ENCODE results near the gene GSDME.

The GSDME gene

DNA sequence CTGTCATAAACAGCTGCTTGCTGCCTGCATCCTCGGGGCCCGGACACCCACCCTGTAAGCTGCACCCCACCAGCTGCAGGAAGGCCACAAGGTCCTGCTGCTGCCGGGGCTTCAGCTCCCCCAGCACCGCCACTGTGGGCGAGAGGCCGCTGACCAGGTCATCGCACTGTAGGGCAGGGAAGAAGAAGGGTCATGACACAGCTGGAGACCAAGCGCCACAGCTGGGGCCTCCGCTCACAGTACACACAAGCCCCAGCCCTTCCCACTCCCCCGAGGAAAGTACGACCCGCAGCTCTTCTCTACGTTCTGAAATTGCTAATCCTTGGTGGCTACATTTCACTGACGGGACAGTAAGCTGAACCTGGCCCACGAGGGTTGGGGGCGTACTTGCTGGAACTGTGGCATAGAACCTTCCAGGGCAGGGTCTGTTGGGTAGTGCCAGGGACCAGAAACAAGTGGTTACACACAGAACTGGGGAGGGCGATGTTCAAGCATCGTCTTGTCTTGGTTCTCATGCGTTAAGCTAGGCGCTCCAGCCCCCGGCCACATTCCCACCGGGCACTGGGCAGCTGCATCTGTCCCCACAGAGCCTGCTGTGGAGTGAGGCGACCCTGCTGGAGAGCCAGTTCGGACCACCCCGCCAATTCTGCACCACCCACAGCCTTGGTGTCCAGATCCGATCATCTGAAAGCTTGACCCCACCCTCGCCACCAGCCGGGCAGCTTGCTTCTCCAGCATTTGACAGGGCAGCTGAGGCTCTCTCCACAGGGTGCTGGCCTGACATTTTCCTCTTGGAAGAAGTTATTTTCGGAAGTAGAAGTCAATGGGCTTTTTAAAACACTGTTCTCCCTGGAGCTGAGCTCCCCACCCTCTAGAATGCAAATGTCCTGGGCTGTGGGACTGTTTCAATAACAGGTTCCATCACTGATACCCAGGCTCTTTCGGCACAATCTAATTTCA is 50.8 kb downstream of the GSDME start:
- H3K4me3 ChIP-seq (replicated peaks; ENCODE audit: low read depth, low read length): no peak overlapping the region
- no peak for DNase-seq (ENCODE audit: low read depth)
- TF ChIP-seq, protein P1, sequence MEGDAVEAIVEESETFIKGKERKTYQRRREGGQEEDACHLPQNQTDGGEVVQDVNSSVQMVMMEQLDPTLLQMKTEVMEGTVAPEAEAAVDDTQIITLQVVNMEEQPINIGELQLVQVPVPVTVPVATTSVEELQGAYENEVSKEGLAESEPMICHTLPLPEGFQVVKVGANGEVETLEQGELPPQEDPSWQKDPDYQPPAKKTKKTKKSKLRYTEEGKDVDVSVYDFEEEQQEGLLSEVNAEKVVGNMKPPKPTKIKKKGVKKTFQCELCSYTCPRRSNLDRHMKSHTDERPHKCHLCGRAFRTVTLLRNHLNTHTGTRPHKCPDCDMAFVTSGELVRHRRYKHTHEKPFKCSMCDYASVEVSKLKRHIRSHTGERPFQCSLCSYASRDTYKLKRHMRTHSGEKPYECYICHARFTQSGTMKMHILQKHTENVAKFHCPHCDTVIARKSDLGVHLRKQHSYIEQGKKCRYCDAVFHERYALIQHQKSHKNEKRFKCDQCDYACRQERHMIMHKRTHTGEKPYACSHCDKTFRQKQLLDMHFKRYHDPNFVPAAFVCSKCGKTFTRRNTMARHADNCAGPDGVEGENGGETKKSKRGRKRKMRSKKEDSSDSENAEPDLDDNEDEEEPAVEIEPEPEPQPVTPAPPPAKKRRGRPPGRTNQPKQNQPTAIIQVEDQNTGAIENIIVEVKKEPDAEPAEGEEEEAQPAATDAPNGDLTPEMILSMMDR (IDR thresholded peaks at IDR 0.05; ENCODE audit: low read length, missing control alignments): no peak

DNA sequence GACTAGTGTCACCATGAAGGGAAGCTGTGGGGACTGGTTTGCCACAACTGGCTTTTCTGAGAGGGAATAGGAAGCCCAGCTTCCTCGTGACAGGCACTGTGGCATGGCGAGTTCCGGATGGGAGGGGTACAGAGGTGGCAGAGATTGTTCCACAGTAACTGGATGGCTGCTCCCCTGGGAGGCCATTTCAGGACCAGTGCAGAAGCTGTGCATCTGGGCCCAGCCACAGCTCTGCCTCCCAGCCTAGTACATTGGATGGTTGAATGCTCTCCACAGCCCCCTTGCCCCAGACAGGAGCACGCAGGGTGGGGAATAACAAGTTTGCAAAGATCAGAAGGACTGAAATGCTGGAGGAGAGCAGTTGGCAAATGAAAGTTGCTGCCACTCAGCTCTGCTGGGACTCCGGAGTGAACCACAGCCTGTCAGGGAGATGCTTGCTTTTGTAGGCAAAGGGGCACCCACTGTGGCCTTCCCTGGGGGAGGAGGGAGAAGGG is 51.8 kb downstream of the GSDME start:
- no peak overlapping the region for H3K4me3 ChIP-seq (replicated peaks; ENCODE audit: low read depth, low read length)
- TF ChIP-seq, protein P1 (IDR thresholded peaks at IDR 0.05; ENCODE audit: low read length, missing control alignments): no peak
- no peak for DNase-seq (ENCODE audit: low read depth)

DNA sequence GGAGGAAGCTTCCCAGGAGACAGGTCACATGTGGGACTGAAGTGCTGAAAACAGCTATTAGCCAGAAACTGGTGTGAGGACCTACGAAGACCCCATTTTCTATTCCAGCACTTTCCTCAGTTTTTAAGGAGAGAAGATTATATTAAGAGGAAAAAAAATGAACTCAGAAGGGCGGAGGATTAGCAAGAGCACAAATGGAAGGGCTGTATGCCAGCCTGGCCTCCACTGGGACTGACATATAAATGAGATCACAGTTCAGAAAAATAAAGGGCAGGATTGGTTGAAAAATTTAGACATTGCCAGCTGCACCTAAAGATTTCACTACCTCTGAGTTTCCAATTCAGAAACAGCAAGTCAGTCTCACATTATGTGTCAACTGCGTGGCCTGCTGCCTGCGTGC is 53.0 kb downstream of the GSDME start:
- TF ChIP-seq, protein P1 (IDR thresholded peaks at IDR 0.05; ENCODE audit: low read length, missing control alignments): no peak
- H3K4me3 ChIP-seq (replicated peaks; ENCODE audit: low read depth, low read length): no peak overlapping the region
- no peak for DNase-seq (ENCODE audit: low read depth)

DNA sequence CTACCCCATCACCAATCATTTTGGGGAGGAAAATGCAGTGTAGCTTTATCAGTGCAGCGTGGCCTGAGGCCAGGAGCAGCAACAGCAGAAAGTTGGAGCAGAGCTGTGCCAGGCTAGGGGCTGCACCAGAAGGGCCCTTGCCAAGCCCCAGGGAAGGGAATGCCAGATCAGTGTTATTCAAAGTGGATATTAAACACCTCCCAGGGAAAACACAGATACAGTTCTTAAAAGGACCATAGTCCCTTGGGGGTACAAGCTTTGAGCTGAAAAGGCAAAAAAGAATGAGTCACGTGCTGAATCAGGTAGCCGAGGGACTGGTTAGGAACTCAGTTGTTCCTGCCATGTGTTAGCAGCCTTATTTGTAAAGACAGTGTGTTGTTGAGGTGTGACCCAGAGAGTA is 54.0 kb downstream of the GSDME start:
- TF ChIP-seq, protein P1 (IDR thresholded peaks at IDR 0.05; ENCODE audit: low read length, missing control alignments): no peak
- H3K4me3 ChIP-seq (replicated peaks; ENCODE audit: low read depth, low read length): no peak overlapping the region
- no peak for DNase-seq (ENCODE audit: low read depth)

DNA sequence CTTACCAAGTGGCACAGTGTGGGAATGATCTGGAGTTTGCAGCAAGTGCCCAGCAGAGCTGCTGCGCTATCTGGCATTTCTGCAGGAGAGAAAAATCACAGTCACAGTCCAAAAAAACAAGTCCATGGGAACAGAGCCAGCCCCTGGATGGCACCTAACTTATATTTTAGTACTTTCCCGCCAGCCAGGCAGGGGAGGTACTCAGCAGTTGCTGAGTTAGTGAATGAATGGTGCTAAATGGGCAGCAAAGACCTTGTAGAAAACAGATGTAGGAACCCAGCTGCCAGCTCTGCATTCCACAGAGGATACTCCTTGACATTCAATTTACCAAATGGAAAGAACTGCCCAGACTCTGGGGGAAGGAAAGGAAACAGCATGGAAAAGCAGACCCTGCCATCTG is 54.5 kb downstream of the GSDME start:
- H3K4me3 ChIP-seq (replicated peaks; ENCODE audit: low read depth, low read length): no peak overlapping the region
- TF ChIP-seq, protein P1 (IDR thresholded peaks at IDR 0.05; ENCODE audit: low read length, missing control alignments): no peak
- DNase-seq (ENCODE audit: low read depth): no peak

DNA sequence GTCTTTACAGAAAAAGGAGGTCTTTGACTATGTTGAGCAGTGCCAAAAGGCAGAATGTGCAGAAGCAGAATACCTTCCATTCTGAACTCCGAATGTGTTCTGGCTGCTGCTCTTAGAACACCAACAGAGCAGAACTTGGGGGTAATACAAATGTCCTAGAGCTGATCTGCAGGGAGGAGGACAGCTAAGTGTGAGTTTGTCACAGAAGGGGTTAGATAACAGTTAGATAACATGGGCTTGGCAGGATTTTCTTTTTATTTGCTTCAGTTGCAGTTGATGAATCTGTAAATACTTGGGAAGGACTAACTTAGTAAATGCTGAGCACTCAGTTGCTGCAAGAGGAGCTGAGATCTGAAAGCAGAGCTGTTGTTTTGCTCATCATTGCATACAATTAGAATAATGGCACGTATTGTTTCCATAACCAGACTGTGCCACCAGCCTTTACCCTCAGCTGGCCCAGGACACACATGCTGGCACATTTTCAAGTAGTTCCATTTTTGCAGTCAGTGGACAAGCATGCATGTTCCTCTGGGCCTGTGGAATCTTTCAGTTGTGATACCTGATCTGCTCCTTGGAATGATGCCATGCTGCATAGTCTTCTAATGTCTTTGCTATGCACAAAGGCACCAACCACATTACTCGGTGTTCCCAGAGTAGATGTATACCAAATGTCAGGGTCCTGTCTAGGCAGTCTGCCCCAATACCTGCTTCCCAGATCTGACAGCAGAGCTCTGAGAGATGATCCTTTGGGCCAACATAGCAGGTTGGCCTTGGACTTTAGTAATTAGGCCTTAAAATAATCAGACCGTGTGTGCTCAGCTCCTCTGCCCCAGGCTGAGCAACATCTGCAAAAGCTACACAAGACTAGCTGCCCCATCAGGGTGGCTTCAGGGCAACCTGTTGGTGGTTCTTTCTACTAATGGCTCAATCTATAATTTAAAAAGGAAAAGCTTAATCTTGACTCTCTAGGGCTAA is 55.7 kb downstream of the GSDME start:
- TF ChIP-seq, protein P1 (IDR thresholded peaks at IDR 0.05; ENCODE audit: low read length, missing control alignments): no peak
- peak; percentile 79 for DNase-seq (ENCODE audit: low read depth)
- no peak overlapping the region for H3K4me3 ChIP-seq (replicated peaks; ENCODE audit: low read depth, low read length)
